Measurements from ENCODE around the gene MICU1. TPM values are rescaled to one million over a fixed set of nuclear protein-coding genes. Genes with fewer than 3 reads are reported as not detected.

Gene MICU1
- total and polyA plus RNA-seq, 2 of the 13 experiments (the other 11 are each of a cell fraction or from before 2014, with no cell fraction given), result 32.5 to 56.1 TPM

- TF ChIP-seq, protein P1, sequence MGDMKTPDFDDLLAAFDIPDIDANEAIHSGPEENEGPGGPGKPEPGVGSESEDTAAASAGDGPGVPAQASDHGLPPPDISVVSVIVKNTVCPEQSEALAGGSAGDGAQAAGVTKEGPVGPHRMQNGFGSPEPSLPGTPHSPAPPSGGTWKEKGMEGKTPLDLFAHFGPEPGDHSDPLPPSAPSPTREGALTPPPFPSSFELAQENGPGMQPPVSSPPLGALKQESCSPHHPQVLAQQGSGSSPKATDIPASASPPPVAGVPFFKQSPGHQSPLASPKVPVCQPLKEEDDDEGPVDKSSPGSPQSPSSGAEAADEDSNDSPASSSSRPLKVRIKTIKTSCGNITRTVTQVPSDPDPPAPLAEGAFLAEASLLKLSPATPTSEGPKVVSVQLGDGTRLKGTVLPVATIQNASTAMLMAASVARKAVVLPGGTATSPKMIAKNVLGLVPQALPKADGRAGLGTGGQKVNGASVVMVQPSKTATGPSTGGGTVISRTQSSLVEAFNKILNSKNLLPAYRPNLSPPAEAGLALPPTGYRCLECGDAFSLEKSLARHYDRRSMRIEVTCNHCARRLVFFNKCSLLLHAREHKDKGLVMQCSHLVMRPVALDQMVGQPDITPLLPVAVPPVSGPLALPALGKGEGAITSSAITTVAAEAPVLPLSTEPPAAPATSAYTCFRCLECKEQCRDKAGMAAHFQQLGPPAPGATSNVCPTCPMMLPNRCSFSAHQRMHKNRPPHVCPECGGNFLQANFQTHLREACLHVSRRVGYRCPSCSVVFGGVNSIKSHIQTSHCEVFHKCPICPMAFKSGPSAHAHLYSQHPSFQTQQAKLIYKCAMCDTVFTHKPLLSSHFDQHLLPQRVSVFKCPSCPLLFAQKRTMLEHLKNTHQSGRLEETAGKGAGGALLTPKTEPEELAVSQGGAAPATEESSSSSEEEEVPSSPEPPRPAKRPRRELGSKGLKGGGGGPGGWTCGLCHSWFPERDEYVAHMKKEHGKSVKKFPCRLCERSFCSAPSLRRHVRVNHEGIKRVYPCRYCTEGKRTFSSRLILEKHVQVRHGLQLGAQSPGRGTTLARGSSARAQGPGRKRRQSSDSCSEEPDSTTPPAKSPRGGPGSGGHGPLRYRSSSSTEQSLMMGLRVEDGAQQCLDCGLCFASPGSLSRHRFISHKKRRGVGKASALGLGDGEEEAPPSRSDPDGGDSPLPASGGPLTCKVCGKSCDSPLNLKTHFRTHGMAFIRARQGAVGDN (CRISPR knock-in tag; IDR thresholded peaks at IDR 0.05), result peak; percentile 80
- TF ChIP-seq MTA1 (CRISPR knock-in tag; IDR thresholded peaks at IDR 0.05; ENCODE audit: borderline replicate concordance), result peak; percentile 21; the same call in 1 of the 2 replicates
- 0 out of 2 replicates have a peak, but pooled peaks have one; percentile 17 for TF ChIP-seq PPARG (CRISPR knock-in tag; conservative IDR thresholded peaks at IDR 0.05)
- TF ChIP-seq ZNF484 (CRISPR knock-in tag; IDR thresholded peaks at IDR 0.05; ENCODE audit: borderline replicate concordance, low read depth), result no peak
- TF ChIP-seq XRCC5 (optimal IDR thresholded peaks at IDR 0.05; ENCODE audit: low read length), result peak; percentile 67
- TF ChIP-seq ZNF501 (CRISPR knock-in tag; IDR thresholded peaks at IDR 0.05), result peak; percentile 74; the same call in 1 of the 2 replicates
- TF ChIP-seq SAFB2 (CRISPR knock-in tag; IDR thresholded peaks at IDR 0.05; ENCODE audit: borderline replicate concordance, low read depth), result peak; percentile 22; the same call in 1 of the 2 replicates
- TF ChIP-seq, protein P2, sequence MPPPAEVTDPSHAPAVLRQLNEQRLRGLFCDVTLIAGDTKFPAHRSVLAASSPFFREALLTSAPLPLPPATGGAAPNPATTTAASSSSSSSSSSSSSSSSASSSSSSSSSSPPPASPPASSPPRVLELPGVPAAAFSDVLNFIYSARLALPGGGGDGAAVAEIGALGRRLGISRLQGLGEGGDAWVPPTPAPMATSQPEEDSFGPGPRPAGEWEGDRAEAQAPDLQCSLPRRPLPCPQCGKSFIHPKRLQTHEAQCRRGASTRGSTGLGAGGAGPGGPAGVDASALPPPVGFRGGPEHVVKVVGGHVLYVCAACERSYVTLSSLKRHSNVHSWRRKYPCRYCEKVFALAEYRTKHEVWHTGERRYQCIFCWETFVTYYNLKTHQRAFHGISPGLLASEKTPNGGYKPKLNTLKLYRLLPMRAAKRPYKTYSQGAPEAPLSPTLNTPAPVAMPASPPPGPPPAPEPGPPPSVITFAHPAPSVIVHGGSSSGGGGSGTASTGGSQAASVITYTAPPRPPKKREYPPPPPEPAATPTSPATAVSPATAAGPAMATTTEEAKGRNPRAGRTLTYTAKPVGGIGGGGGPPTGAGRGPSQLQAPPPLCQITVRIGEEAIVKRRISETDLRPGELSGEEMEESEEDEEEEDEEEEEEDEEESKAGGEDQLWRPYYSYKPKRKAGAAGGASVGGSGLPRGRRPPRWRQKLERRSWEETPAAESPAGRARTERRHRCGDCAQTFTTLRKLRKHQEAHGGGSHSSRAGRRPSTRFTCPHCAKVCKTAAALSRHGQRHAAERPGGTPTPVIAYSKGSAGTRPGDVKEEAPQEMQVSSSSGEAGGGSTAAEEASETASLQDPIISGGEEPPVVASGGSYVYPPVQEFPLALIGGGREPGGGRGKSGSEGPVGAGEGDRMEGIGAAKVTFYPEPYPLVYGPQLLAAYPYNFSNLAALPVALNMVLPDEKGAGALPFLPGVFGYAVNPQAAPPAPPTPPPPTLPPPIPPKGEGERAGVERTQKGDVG (CRISPR knock-in tag; IDR thresholded peaks at IDR 0.05; ENCODE audit: borderline replicate concordance), result 0 out of 2 replicates have a peak, but pooled peaks have one; percentile 48
- no peak for TF ChIP-seq TP53 (CRISPR knock-in tag; conservative IDR thresholded peaks at IDR 0.05)
- no peak for TF ChIP-seq RAD51 (IDR thresholded peaks at IDR 0.05; ENCODE audit: borderline replicate concordance)
- TF ChIP-seq ZNF839 (CRISPR knock-in tag; IDR thresholded peaks at IDR 0.05; ENCODE audit: borderline replicate concordance), result no peak
- 0 out of 2 replicates have a peak, but pooled peaks have one; percentile 29 for TF ChIP-seq ZNF263 (CRISPR knock-in tag; IDR thresholded peaks at IDR 0.05)
- peak; percentile 34; the same call in 1 of the 2 replicates for TF ChIP-seq KDM2A (CRISPR knock-in tag; IDR thresholded peaks at IDR 0.05; ENCODE audit: borderline replicate concordance, low read depth)
- TF ChIP-seq SMC3 (IDR thresholded peaks at IDR 0.05; ENCODE audit: low read length), result peak; percentile 50; the same call in 1 of the 2 replicates
- no peak for TF ChIP-seq IRF2 (CRISPR knock-in tag; IDR thresholded peaks at IDR 0.05)
- peak; percentile 38; the same call in 1 of the 2 replicates for TF ChIP-seq ZMYM4 (CRISPR knock-in tag; IDR thresholded peaks at IDR 0.05)
- TF ChIP-seq, protein P3, sequence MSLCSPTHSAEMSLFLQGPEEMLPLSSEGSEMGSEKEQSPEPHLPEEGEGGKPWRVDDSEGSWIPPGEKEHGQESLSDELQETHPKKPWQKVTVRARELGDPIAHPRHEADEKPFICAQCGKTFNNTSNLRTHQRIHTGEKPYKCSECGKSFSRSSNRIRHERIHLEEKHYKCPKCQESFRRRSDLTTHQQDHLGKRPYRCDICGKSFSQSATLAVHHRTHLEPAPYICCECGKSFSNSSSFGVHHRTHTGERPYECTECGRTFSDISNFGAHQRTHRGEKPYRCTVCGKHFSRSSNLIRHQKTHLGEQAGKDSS (CRISPR knock-in tag; IDR thresholded peaks at IDR 0.05; ENCODE audit: borderline replicate concordance, low read depth), result 0 out of 2 replicates have a peak, but pooled peaks have one; percentile 25
- peak; percentile 36; the same call in 1 of the 2 replicates for TF ChIP-seq ZGPAT (CRISPR knock-in tag; IDR thresholded peaks at IDR 0.05)
These were observed 288.7 kb downstream of the MICU1 start (continued) for GRCh38 chr10:72337039-72337629.

Data from HepG2 (cell line).